ENCODE data around the gene ZSWIM8.

ZSWIM8 gene

GRCh38 chr10:73796766-73797165, 11.4 kb downstream of the ZSWIM8 start:
- no peak for DNase-seq (ENCODE audit: low read depth in 2 of 2)

GRCh38 chr10:73797324-73798025, 12.1 kb downstream of the ZSWIM8 start:
- no peak for DNase-seq (ENCODE audit: low read depth in 2 of 2)

- no peak for DNase-seq (ENCODE audit: low read depth in 2 of 2)
These were observed 12.7 kb downstream of the ZSWIM8 start for GRCh38 chr10:73798087-73798486.

GRCh38 chr10:73798927-73799560, 13.6 kb downstream of the ZSWIM8 start:
- DNase-seq (ENCODE audit: low read depth in 2 of 2) = no peak

- no peak for DNase-seq (ENCODE audit: low read depth in 2 of 2)
These were observed 14.6 kb downstream of the ZSWIM8 start for GRCh38 chr10:73799899-73800559.

GRCh38 chr10:73800560-73801252, 15.3 kb downstream of the ZSWIM8 start:
- DNase-seq (ENCODE audit: low read depth in 2 of 2) = no peak

GRCh38 chr10:73801253-73801590, 15.8 kb downstream of the ZSWIM8 start:
- DNase-seq (ENCODE audit: low read depth in 2 of 2) = no peak

- no peak for DNase-seq (ENCODE audit: low read depth in 2 of 2)
These were observed 17.0 kb downstream of the ZSWIM8 start for GRCh38 chr10:73802276-73802991.

GRCh38 chr10:73803680-73804286, 18.4 kb downstream of the ZSWIM8 start:
- no peak for DNase-seq (ENCODE audit: low read depth in 2 of 2)

GRCh38 chr10:73806176-73806950, 21.0 kb downstream of the ZSWIM8 start:
- no peak for DNase-seq (ENCODE audit: low read depth in 2 of 2)

- no peak for DNase-seq (ENCODE audit: low read depth in 2 of 2)
These were observed 22.1 kb downstream of the ZSWIM8 start for GRCh38 chr10:73807471-73807870.

GRCh38 chr10:73808021-73808815, 22.8 kb downstream of the ZSWIM8 start:
- no peak for DNase-seq (ENCODE audit: low read depth in 2 of 2)

- DNase-seq (ENCODE audit: low read depth in 2 of 2) = no peak
These were observed 23.8 kb downstream of the ZSWIM8 start for GRCh38 chr10:73809061-73809818.

- DNase-seq (ENCODE audit: low read depth in 2 of 2) = no peak
These were observed 24.9 kb downstream of the ZSWIM8 start for GRCh38 chr10:73810358-73810734.

- DNase-seq (ENCODE audit: low read depth in 2 of 2) = peak; percentile 5 to 9
These were observed 25.5 kb downstream of the ZSWIM8 start for GRCh38 chr10:73810735-73811465.

GRCh38 chr10:73812657-73813056, 27.3 kb downstream of the ZSWIM8 start:
- no peak for DNase-seq (ENCODE audit: low read depth in 2 of 2)

GRCh38 chr10:73813333-73813732, 27.9 kb downstream of the ZSWIM8 start:
- DNase-seq (ENCODE audit: low read depth in 2 of 2) = no peak

GRCh38 chr10:73814276-73814895, 29.0 kb downstream of the ZSWIM8 start:
- no peak for DNase-seq (ENCODE audit: low read depth in 2 of 2)
